Measurements from ENCODE around the gene ABCG2.

The ABCG2 gene

GRCh38 chr4:88107406-88108107 is 50.9 kb downstream of the ABCG2 start:
- no peaks in the 10 kb centered on the region for H3K9me3 ChIP-seq
- no peaks in the 10 kb centered on the region for H3K36me3 ChIP-seq
- H3K4me3 ChIP-seq (ENCODE audit: low read depth, low read length): no peak overlapping the region
- H3K27me3 ChIP-seq: 0 out of 2 replicates have a peak, but pooled peaks cover 4% of the 10 kb centered on the region
- peaks cover 7% of the 10 kb centered on the region for H3K4me1 ChIP-seq
- TF ChIP-seq CTCF (IDR thresholded peaks at IDR 0.05; ENCODE audit: low read depth, low read length): no peak
- no peak for DNase-seq

- Histone ChIP-seq H3K27me3 (0 out of 2 replicates have a peak, but pooled peaks cover 4% of the 10 kb centered on the region), H3K4me3 (ENCODE audit: low read depth, low read length) (no peak overlapping the region), H3K36me3 (no peaks in the 10 kb centered on the region), H3K4me1 (peaks cover 7% of the 10 kb centered on the region), H3K9me3 (no peaks in the 10 kb centered on the region)
- no peak for DNase-seq
- TF ChIP-seq CTCF (IDR thresholded peaks at IDR 0.05; ENCODE audit: low read depth, low read length): no peak
Measured at GRCh38 chr4:88106205-88106604, 52.2 kb downstream of the ABCG2 start.

GRCh38 chr4:88104902-88105610 is 53.4 kb downstream of the ABCG2 start:
- peak; percentile 14 for DNase-seq
- no peaks in the 10 kb centered on the region for H3K36me3 ChIP-seq
- peaks cover 7% of the 10 kb centered on the region for H3K4me1 ChIP-seq
- 0 out of 2 replicates have a peak, but pooled peaks cover 4% of the 10 kb centered on the region for H3K27me3 ChIP-seq
- H3K4me3 ChIP-seq (ENCODE audit: low read depth, low read length): no peak overlapping the region
- H3K9me3 ChIP-seq: no peaks in the 10 kb centered on the region
- no peak for TF ChIP-seq CTCF (IDR thresholded peaks at IDR 0.05; ENCODE audit: low read depth, low read length)

- TF ChIP-seq CTCF (IDR thresholded peaks at IDR 0.05; ENCODE audit: low read depth, low read length): no peak
- peak; percentile 30 for DNase-seq
- Histone ChIP-seq H3K4me1 (peaks cover 4% of the 10 kb centered on the region), H3K4me3 (ENCODE audit: low read depth, low read length) (no peak overlapping the region), H3K9me3 (no peaks in the 10 kb centered on the region), H3K27me3 (peaks cover 23% of the 10 kb centered on the region), H3K36me3 (no peaks in the 10 kb centered on the region)
Measured at GRCh38 chr4:88102026-88102425, 56.4 kb downstream of the ABCG2 start.

GRCh38 chr4:88101165-88101564 is 57.3 kb downstream of the ABCG2 start:
- no peak for DNase-seq
- TF ChIP-seq CTCF (IDR thresholded peaks at IDR 0.05; ENCODE audit: low read depth, low read length): no peak
- no peaks in the 10 kb centered on the region for H3K9me3 ChIP-seq

More at GRCh38 chr4:88101165-88101564, 57.3 kb downstream of the ABCG2 start:
- H3K4me3 ChIP-seq (ENCODE audit: low read depth, low read length): no peak overlapping the region
- H3K27me3 ChIP-seq: peaks cover 24% of the 10 kb centered on the region
- peaks cover 4% of the 10 kb centered on the region for H3K4me1 ChIP-seq
- H3K36me3 ChIP-seq: no peaks in the 10 kb centered on the region
